ENCODE measurements around the gene VCPKMT.
A peak's percentile ranks its signal among the peaks of the same experiment; 100 is the strongest.

The VCPKMT gene

DNA sequence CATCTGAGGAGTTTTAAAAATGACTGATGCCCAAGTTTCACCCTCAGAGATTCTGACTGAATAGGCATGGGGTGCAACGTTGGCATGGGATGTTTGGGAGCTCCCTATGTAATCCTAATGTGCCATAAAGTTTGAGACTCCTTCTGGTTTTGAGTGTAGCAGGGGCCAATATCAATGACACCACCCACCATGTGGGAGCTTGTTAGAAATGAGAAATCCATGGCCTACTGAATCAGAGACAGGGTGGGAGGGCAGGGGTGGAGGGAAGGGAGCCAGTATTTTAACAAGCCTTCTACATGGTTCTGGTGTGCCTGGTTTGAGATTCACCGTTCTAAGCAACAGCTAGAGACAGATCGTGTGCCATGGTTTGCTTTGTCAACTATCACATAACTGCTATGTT lies 46.1 kb downstream of the VCPKMT start:
- H3K4me3 ChIP-seq (ENCODE audit: control insufficient read depth, low read depth, low read length), result no peak overlapping the region
- TF ChIP-seq, protein P1, sequence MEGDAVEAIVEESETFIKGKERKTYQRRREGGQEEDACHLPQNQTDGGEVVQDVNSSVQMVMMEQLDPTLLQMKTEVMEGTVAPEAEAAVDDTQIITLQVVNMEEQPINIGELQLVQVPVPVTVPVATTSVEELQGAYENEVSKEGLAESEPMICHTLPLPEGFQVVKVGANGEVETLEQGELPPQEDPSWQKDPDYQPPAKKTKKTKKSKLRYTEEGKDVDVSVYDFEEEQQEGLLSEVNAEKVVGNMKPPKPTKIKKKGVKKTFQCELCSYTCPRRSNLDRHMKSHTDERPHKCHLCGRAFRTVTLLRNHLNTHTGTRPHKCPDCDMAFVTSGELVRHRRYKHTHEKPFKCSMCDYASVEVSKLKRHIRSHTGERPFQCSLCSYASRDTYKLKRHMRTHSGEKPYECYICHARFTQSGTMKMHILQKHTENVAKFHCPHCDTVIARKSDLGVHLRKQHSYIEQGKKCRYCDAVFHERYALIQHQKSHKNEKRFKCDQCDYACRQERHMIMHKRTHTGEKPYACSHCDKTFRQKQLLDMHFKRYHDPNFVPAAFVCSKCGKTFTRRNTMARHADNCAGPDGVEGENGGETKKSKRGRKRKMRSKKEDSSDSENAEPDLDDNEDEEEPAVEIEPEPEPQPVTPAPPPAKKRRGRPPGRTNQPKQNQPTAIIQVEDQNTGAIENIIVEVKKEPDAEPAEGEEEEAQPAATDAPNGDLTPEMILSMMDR (IDR thresholded peaks at IDR 0.05; ENCODE audit: control insufficient read depth, insufficient read depth, low read depth, low read length, missing control alignments), result no peak
- no peak for DNase-seq (ENCODE audit: low read depth)

DNA sequence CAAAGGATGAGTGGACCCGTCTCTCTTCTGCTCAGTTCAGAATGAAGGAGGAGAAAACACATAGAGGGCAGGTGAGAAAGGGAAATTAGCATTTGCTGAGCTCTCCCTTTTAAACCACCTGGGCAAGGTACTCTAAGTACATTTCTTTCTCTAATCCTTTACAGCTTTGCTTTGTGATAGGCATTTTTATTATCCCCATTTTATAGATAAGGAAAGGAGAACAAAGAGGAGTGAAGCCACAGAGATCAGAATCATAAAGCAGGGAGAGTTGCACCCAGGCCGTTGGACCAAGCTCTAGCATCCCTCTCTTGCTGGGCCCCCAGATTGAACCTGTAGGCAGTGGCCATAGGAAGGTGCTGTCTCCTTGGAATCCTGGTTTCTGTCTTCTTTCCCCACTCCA lies 47.0 kb downstream of the VCPKMT start:
- no peak overlapping the region for H3K4me3 ChIP-seq (ENCODE audit: control insufficient read depth, low read depth, low read length)
- DNase-seq (ENCODE audit: low read depth), result no peak
- TF ChIP-seq, protein P1 (IDR thresholded peaks at IDR 0.05; ENCODE audit: control insufficient read depth, insufficient read depth, low read depth, low read length, missing control alignments), result no peak

DNA sequence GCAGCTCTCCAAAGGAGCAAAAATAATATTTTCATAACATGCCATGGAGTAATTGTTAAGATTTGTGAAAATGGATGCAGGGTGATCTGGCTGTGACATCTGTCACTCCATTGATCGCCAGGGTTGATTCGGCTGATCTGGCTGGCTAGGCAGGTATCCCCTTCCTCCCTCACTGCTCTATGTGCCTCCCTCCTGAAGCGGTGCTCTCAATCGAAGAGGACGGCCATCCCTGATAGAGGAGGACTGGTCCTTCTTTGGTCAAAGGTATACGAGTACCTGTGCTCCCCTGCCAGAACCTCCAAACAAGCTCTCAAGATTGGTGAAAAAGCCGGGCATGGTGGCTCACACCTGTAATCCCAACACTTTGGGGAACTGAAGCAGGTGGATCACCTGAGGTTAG lies 47.9 kb downstream of the VCPKMT start:
- DNase-seq (ENCODE audit: low read depth), result no peak
- H3K4me3 ChIP-seq (ENCODE audit: control insufficient read depth, low read depth, low read length), result no peak overlapping the region
- TF ChIP-seq, protein P1 (IDR thresholded peaks at IDR 0.05; ENCODE audit: control insufficient read depth, insufficient read depth, low read depth, low read length, missing control alignments), result no peak

DNA sequence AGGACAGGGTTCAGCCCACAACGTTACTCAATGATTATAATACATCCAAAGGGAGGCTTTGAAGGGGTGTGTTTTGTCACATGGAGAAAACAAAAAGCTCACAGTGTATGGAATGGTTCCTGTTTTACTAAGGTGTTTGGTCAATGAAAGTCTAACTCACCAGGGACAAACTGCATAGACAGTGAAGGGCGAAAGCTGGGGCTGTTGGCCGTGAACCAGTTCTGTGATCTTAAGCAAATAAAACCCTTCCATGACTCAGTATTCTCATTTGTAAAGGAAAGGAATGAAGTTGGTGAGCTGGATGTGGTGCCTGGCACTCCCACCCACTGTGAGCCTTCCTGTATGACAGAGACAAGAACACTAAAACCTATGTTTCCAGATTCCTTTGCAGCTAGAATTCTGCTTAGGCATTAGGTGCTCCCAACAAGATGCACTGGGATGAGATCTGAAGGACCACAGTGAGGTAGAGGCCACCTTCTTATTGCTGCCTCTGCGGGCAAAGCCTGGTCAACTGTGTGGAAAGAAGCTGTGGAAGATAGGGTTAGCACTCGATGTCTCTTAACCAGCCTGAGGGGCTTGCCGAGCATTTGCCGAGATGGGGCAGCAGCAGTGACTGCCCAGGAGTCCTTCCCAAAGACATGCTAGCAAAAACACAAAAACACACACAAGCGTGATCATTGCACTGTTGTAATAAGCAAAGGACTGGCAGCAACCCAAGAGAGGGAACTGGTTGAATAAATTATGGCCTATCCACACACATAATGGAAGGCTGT lies 48.5 kb downstream of the VCPKMT start:
- peak; percentile 28 for DNase-seq (ENCODE audit: low read depth)
- TF ChIP-seq, protein P1 (IDR thresholded peaks at IDR 0.05; ENCODE audit: control insufficient read depth, insufficient read depth, low read depth, low read length, missing control alignments), result no peak

DNA sequence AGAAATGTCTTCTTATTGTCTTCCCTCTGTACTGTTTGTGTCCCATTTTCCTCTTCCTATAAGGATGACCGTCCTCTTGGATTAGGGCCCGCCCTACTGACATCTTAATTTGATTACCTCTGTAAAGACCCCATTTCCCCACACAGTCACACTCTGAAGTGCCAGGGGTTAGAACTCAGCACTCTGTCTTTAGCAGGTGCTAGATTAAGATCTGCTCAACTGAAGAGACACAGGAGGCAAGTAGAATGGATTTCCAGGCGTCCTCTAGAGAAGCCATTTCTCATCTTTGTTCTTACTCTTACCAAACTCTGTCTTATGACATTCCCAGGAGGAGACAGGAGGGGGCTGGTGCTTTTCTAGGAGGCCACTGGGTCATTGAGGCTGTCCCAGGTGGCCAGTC lies 50.8 kb downstream of the VCPKMT start:
- TF ChIP-seq, protein P1 (IDR thresholded peaks at IDR 0.05; ENCODE audit: control insufficient read depth, insufficient read depth, low read depth, low read length, missing control alignments), result no peak
- DNase-seq (ENCODE audit: low read depth), result no peak
- H3K4me3 ChIP-seq (ENCODE audit: control insufficient read depth, low read depth, low read length), result no peak overlapping the region

More for the DNA sequence above, 48.5 kb downstream of the VCPKMT start:
- H3K4me3 ChIP-seq (ENCODE audit: control insufficient read depth, low read depth, low read length), result no peak overlapping the region

DNA sequence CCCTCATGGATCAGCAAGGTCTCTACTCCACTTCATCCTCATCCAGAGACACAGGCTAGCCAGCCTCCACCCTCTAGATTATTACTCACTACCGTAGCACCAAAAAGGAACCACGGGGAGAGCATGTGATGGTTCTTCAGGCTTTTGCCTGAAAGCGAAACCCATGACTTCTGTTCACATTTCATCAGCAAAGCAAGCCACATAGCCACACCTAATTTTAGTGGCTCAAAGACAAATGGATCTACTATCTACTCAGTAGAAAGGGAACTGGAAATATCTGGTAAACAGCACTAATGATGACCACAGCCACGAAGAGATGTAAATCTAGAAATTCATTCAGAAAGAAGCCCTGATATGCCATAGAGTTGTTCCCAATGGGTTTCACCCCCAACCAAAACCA lies 51.4 kb downstream of the VCPKMT start:
- no peak for DNase-seq (ENCODE audit: low read depth)
- TF ChIP-seq, protein P1 (IDR thresholded peaks at IDR 0.05; ENCODE audit: control insufficient read depth, insufficient read depth, low read depth, low read length, missing control alignments), result no peak

More for the DNA sequence above, 51.4 kb downstream of the VCPKMT start:
- no peak overlapping the region for H3K4me3 ChIP-seq (ENCODE audit: control insufficient read depth, low read depth, low read length)

Data from AG09309 (cell line).